Esophagus muscularis mucosa (tissue), 4 donors: Measurements from ENCODE around the gene MPRIP. TPM values are rescaled to one million over a fixed set of nuclear protein-coding genes. Genes with fewer than 3 reads are reported as not detected.

Source experiments
- DNase-seq: peaks from one replicate; pipeline ENCODE4 v3.0.0-alpha.2; 2017; ENCODE audit errors: extremely low spot score
- H3K27ac ChIP-seq, 4 donors: fragments of 200-600 bp; sonication (generic); replicated peaks in 1 of 4; 1 replicate in 3 of 4; 2 replicates in 1 of 4; pipeline ENCODE4 v1.5.1; 2016 to 2019; ENCODE audit warnings: mild to moderate bottlenecking in 1 of 4
- H3K27me3 ChIP-seq, 4 donors: fragments of 200-600 bp; sonication (generic); one replicate each; pipeline versions ENCODE4 v1.5.1 to v1.6.0; 2016 to 2019
- H3K36me3 ChIP-seq, 4 donors: fragments of 200-600 bp; sonication (generic); one replicate each; pipeline ENCODE4 v1.5.1; 2016 to 2019
- H3K4me1 ChIP-seq, 4 donors: fragments of 200-600 bp; sonication (generic); one replicate each; pipeline ENCODE4 v1.5.1; 2016 to 2019
- H3K4me3 ChIP-seq, 4 donors: fragments of 200-600 bp; sonication (generic); 1 replicate in 2 of 4; 2 replicates in 2 of 4; pipeline ENCODE4 v1.5.1; 2016 to 2019; ENCODE audit warnings: mild to moderate bottlenecking in 4 of 4, moderate library complexity in 1 of 4
- H3K9me3 ChIP-seq, 4 donors: fragments of 200-600 bp; sonication (generic); 1 replicate in 3 of 4; 2 replicates in 1 of 4; pipeline ENCODE4 v1.5.1; 2016 to 2019
- CTCF ChIP-seq, 3 experiments: fragments of 200-600 bp in 2 of 3; fragments of 450-650 bp in 1 of 3; sonication (generic) in 2 of 3; IDR thresholded peaks; one replicate each; pipeline ENCODE4 v1.5.1; 2017 to 2019; ENCODE audit warnings: antibody characterized with exemption in 3 of 3, mild to moderate bottlenecking in 2 of 3, moderate library complexity in 1 of 3
- EP300 ChIP-seq: sonication (generic); formaldehyde crosslinking; IDR thresholded peaks from one replicate; pipeline ENCODE4 v1.6.1; 2017; ENCODE audit warnings: antibody characterized with exemption
- POLR2A ChIP-seq: fragments of 450-650 bp; IDR thresholded peaks from one replicate; pipeline ENCODE4 v1.6.1; 2017; ENCODE audit warnings: antibody characterized with exemption, moderate library complexity, mild to moderate bottlenecking, low read depth
- POLR2AphosphoS5 ChIP-seq, 2 donors: sonication (generic); formaldehyde crosslinking; IDR thresholded peaks; one replicate each; pipeline ENCODE4 v1.6.1; 2017; ENCODE audit warnings: antibody characterized with exemption in 2 of 2
- WGBS: methylation state at CpG from one replicate; pipeline ENCODE4 v1.1.5; 2018; 5-methylcytosine and 5-hydroxymethylcytosine counted together
- intact Hi-C: fragments of 100-400 bp; cut with DNase I; formaldehyde crosslinking; loops from one replicate; pipeline ENCODE4 v1.15.1; 2023
- total RNA-seq, 4 donors: library from RNA; depleted of rRNA; stranded (reverse); fragments of >200 nt; gene quantifications; one replicate each; pipeline versions ENCODE4 v1.1.0 to v1.2.1, GENCODE V29; 2016

MPRIP gene
- total RNA-seq, 4 donors from 2014 or later = 108 to 194 (median 129) TPM

- intact Hi-C loops = no loop called here
- Histone ChIP-seq H3K27me3 (no peaks in the 10 kb centered on the region), H3K4me3 (no peak overlapping the region), H3K9me3 (no peaks in the 10 kb centered on the region), H3K27ac (no peak overlapping the region), H3K36me3 (peaks cover 0 to 12% (median 10%) of the 10 kb centered on the region in 4 donors), H3K4me1 (peaks cover 74 to 93% (median 82%) of the 10 kb centered on the region in 4 donors)
- DNase-seq = no peak
- WGBS = 83% methylated on average over 4 of the region's 5 CpGs
- no peak for TF ChIP-seq POLR2A
- TF ChIP-seq EP300 = no peak
- TF ChIP-seq POLR2AphosphoS5 (IDR thresholded peaks at IDR 0.05) = no peak
- TF ChIP-seq CTCF (IDR thresholded peaks at IDR 0.05) = no peak
Measured at GRCh38 chr17:17060930-17061329, 18.7 kb downstream of the MPRIP start.

- H3K27ac ChIP-seq = no peak overlapping the region
- intact Hi-C loops = no loop called here
- H3K4me1 ChIP-seq = peaks cover 68 to 87% (median 77%) of the 10 kb centered on the region in 4 donors
- no peak for TF ChIP-seq POLR2A
- TF ChIP-seq POLR2AphosphoS5 (IDR thresholded peaks at IDR 0.05) = no peak
- TF ChIP-seq CTCF (IDR thresholded peaks at IDR 0.05) = no peak
- no peak for TF ChIP-seq EP300
- no peak for DNase-seq
- WGBS = 63% methylated on average over 3 of the region's 3 CpGs
- H3K27me3 ChIP-seq = no peaks in the 10 kb centered on the region
- no peak overlapping the region for H3K4me3 ChIP-seq
- H3K36me3 ChIP-seq = peaks cover 0 to 12% (median 10%) of the 10 kb centered on the region in 4 donors
- H3K9me3 ChIP-seq = no peaks in the 10 kb centered on the region
Measured at GRCh38 chr17:17061516-17061915, 19.3 kb downstream of the MPRIP start.

- H3K36me3 ChIP-seq = peaks cover 0 to 11% (median 9%) of the 10 kb centered on the region in 4 donors
- H3K27ac ChIP-seq = no peak overlapping the region
- H3K4me1 ChIP-seq = peaks cover 67 to 87% (median 74%) of the 10 kb centered on the region in 4 donors
- TF ChIP-seq POLR2AphosphoS5 (IDR thresholded peaks at IDR 0.05) (no peak), POLR2A (no peak)
- no peaks in the 10 kb centered on the region for H3K9me3 ChIP-seq
- no peaks in the 10 kb centered on the region for H3K27me3 ChIP-seq
- intact Hi-C loops = no loop called here
- H3K4me3 ChIP-seq = no peak overlapping the region
- DNase-seq = no peak
- WGBS = 88% methylated on average over 10 of the region's 11 CpGs
Measured at GRCh38 chr17:17062356-17062755, 20.1 kb downstream of the MPRIP start.

GRCh38 chr17:17062866-17063265 lies 20.6 kb downstream of the MPRIP start:
- Histone ChIP-seq H3K36me3 (peaks cover 0 to 9% (median 4%) of the 10 kb centered on the region in 4 donors), H3K27me3 (no peaks in the 10 kb centered on the region), H3K4me3 (no peak overlapping the region), H3K9me3 (no peaks in the 10 kb centered on the region), H3K4me1 (peaks cover 64 to 83% (median 71%) of the 10 kb centered on the region in 4 donors), H3K27ac (no peak overlapping the region)
- 44% methylated on average over 3 of the region's 7 CpGs for WGBS
- intact Hi-C loops = no loop called here
- TF ChIP-seq POLR2AphosphoS5 (IDR thresholded peaks at IDR 0.05) = no peak
- no peak for TF ChIP-seq CTCF (IDR thresholded peaks at IDR 0.05)
- no peak for TF ChIP-seq POLR2A
- TF ChIP-seq EP300 = no peak
- no peak for DNase-seq

GRCh38 chr17:17063546-17064122 lies 21.4 kb downstream of the MPRIP start:
- H3K9me3 ChIP-seq = no peaks in the 10 kb centered on the region
- TF ChIP-seq POLR2A (no peak), EP300 (no peak), CTCF (IDR thresholded peaks at IDR 0.05) (no peak), POLR2AphosphoS5 (IDR thresholded peaks at IDR 0.05) (no peak)
- H3K4me1 ChIP-seq = peaks cover 56 to 76% (median 63%) of the 10 kb centered on the region in 4 donors
- WGBS = 69% methylated on average over 12 of the region's 12 CpGs
- DNase-seq = no peak
- intact Hi-C loops = no loop called here
- H3K36me3 ChIP-seq = peaks cover 0 to 5% (median 0%) of the 10 kb centered on the region in 4 donors
- no peak overlapping the region for H3K27ac ChIP-seq
- H3K27me3 ChIP-seq = no peaks in the 10 kb centered on the region
- H3K4me3 ChIP-seq = no peak overlapping the region
